HUES6 (cell line): Measurements from ENCODE around the gene NLRP5.
"Not testable (repeated sequence)": the region's sequence is repeated elsewhere in the genome, so short reads cannot be mapped to it uniquely, and the experiment has no call there.

Experiments used
- H3K27ac ChIP-seq: 2 replicates; pipeline ENCODE4 v1.7.0; 2013; ENCODE audit warnings: low read depth, mild to moderate bottlenecking, low read length, inconsistent platforms
- H3K27me3 ChIP-seq: 2 replicates; pipeline ENCODE4 v1.6.1; 2013; ENCODE audit warnings: low read length; ENCODE audit not compliant: control insufficient read depth, insufficient read depth
- H3K36me3 ChIP-seq: 2 replicates; pipeline ENCODE4 v1.6.1; 2013; ENCODE audit warnings: low read length; ENCODE audit not compliant: control insufficient read depth, insufficient read depth
- H3K4me1 ChIP-seq: 2 replicates; pipeline ENCODE4 v1.6.1; 2013; ENCODE audit warnings: low read length; ENCODE audit not compliant: control insufficient read depth, insufficient read depth
- H3K4me3 ChIP-seq: 2 replicates; pipeline ENCODE4 v1.5.1; 2013; ENCODE audit warnings: low read depth, low read length
- H3K9ac ChIP-seq: one replicate; pipeline ENCODE4 v1.6.1; 2013; ENCODE audit warnings: mild to moderate bottlenecking, low read length
- H3K9me3 ChIP-seq: 2 replicates; pipeline ENCODE4 v1.6.1; 2013; ENCODE audit warnings: low read depth, low read length; ENCODE audit not compliant: control insufficient read depth, insufficient read depth

The NLRP5 gene

GRCh38 chr19:56098731-56099568 lies 112.4 kb downstream of the NLRP5 start:
- Histone ChIP-seq H3K27ac (no peak overlapping the region), H3K4me1 (no peaks in the 10 kb centered on the region), H3K9me3 (no peaks in the 10 kb centered on the region), H3K36me3 (peaks cover 65% of the 10 kb centered on the region), H3K4me3 (no peak overlapping the region), H3K9ac (no peak overlapping the region), H3K27me3 (no peaks in the 10 kb centered on the region)

GRCh38 chr19:56099638-56100539 lies 113.3 kb downstream of the NLRP5 start:
- H3K27me3 ChIP-seq, result no peaks in the 10 kb centered on the region
- H3K9ac ChIP-seq, result no peak overlapping the region
- H3K4me1 ChIP-seq, result no peaks in the 10 kb centered on the region
- H3K36me3 ChIP-seq, result peaks cover 58% of the 10 kb centered on the region
- no peak overlapping the region for H3K4me3 ChIP-seq
- H3K9me3 ChIP-seq, result no peaks in the 10 kb centered on the region
- no peak overlapping the region for H3K27ac ChIP-seq

- H3K36me3 ChIP-seq, result peaks cover 47% of the 10 kb centered on the region
- no peak overlapping the region for H3K9ac ChIP-seq
- H3K9me3 ChIP-seq, result no peaks in the 10 kb centered on the region
- H3K4me1 ChIP-seq, result peaks cover 6% of the 10 kb centered on the region; the same call in 1 of the 2 replicates
- no peak overlapping the region for H3K27ac ChIP-seq
- no peaks in the 10 kb centered on the region for H3K27me3 ChIP-seq
- H3K4me3 ChIP-seq, result no peak overlapping the region
Observed at GRCh38 chr19:56101095-56101494, 114.5 kb downstream of the NLRP5 start.

- Histone ChIP-seq H3K4me1 (peaks cover 15% of the 10 kb centered on the region), H3K27me3 (no peaks in the 10 kb centered on the region), H3K9me3 (no peaks in the 10 kb centered on the region), H3K9ac (no peak overlapping the region), H3K4me3 (no peak overlapping the region), H3K27ac (no peak overlapping the region), H3K36me3 (peaks cover 45% of the 10 kb centered on the region)
Observed at GRCh38 chr19:56101746-56102535, 115.4 kb downstream of the NLRP5 start.

- H3K27ac ChIP-seq, result no peak overlapping the region
- peaks cover 22% of the 10 kb centered on the region for H3K4me1 ChIP-seq
- no peaks in the 10 kb centered on the region for H3K9me3 ChIP-seq
- H3K27me3 ChIP-seq, result no peaks in the 10 kb centered on the region
- H3K36me3 ChIP-seq, result peaks cover 41% of the 10 kb centered on the region
- peak overlapping the region; percentile 6 for H3K9ac ChIP-seq
- H3K4me3 ChIP-seq, result no peak overlapping the region
Observed at GRCh38 chr19:56103027-56103614, 116.5 kb downstream of the NLRP5 start.

GRCh38 chr19:56104423-56104822 lies 117.8 kb downstream of the NLRP5 start:
- H3K9ac ChIP-seq, result no peak overlapping the region
- peaks cover 35% of the 10 kb centered on the region for H3K36me3 ChIP-seq
- H3K4me3 ChIP-seq, result no peak overlapping the region
- peaks cover 34% of the 10 kb centered on the region for H3K4me1 ChIP-seq
- H3K9me3 ChIP-seq, result no peaks in the 10 kb centered on the region
- no peaks in the 10 kb centered on the region for H3K27me3 ChIP-seq
- no peak overlapping the region for H3K27ac ChIP-seq

- Histone ChIP-seq H3K27ac (no peak overlapping the region), H3K9ac (peak overlapping the region; percentile 52), H3K36me3 (peaks cover 29% of the 10 kb centered on the region), H3K9me3 (no peaks in the 10 kb centered on the region), H3K4me1 (peaks cover 34% of the 10 kb centered on the region), H3K27me3 (no peaks in the 10 kb centered on the region), H3K4me3 (no peak overlapping the region)
Observed at GRCh38 chr19:56105090-56105701, 118.6 kb downstream of the NLRP5 start.

GRCh38 chr19:56105831-56106396 lies 119.3 kb downstream of the NLRP5 start:
- not testable (repeated sequence) for H3K27ac ChIP-seq, H3K9ac ChIP-seq, H3K4me3 ChIP-seq, H3K27me3 ChIP-seq, H3K9me3 ChIP-seq
- Histone ChIP-seq H3K4me1 (peaks cover 41% of the 10 kb centered on the region), H3K36me3 (peaks cover 25% of the 10 kb centered on the region)

GRCh38 chr19:56106397-56106849 lies 119.8 kb downstream of the NLRP5 start:
- Histone ChIP-seq H3K36me3 (peaks cover 20% of the 10 kb centered on the region), H3K27me3 (no peaks in the 10 kb centered on the region), H3K9ac (peak overlapping the region; percentile 35), H3K27ac (no peak overlapping the region), H3K4me1 (peaks cover 46% of the 10 kb centered on the region), H3K9me3 (no peaks in the 10 kb centered on the region), H3K4me3 (no peak overlapping the region)

GRCh38 chr19:56106993-56107392 lies 120.4 kb downstream of the NLRP5 start:
- peaks cover 51% of the 10 kb centered on the region for H3K4me1 ChIP-seq
- no peak overlapping the region for H3K27ac ChIP-seq
- H3K27me3 ChIP-seq, result no peaks in the 10 kb centered on the region
- H3K36me3 ChIP-seq, result peaks cover 14% of the 10 kb centered on the region
- H3K9ac ChIP-seq, result peak overlapping the region; percentile 35
- H3K9me3 ChIP-seq, result no peaks in the 10 kb centered on the region
- H3K4me3 ChIP-seq, result no peak overlapping the region
